K562 (cell line): Measurements from ENCODE around the gene KPNA3.

Experiments used
- ARID2 ChIP-seq: fragments of 450-650 bp; IDR thresholded peaks from 2 replicates; pipeline ENCODE4 v1.6.1; 2017; ENCODE audit warnings: antibody characterized with exemption, mild to moderate bottlenecking
- CAMTA2 ChIP-seq: fragments of 250-450 bp; sonication (Bioruptor Pico); conservative IDR thresholded peaks from 2 replicates; pipeline ENCODE4 v1.5.1; 2022
- CTCF ChIP-seq, 3 experiments: IDR thresholded peaks in 2 of 3; conservative IDR thresholded peaks in 1 of 3; 2 replicates each; pipeline ENCODE4 v1.5.1; 2011 to 2012; ENCODE audit warnings: low read length in 3 of 3, mild to moderate bottlenecking in 3 of 3, control low read depth in 2 of 3, improper control_type of control experiment in 1 of 3, inconsistent platforms in 1 of 3, low read depth in 1 of 3, mixed read lengths in 1 of 3, moderate library complexity in 1 of 3; ENCODE audit not compliant: insufficient read depth in 2 of 3
- HMG20B ChIP-seq: fragments of 250-450 bp; sonication (Bioruptor Pico); IDR thresholded peaks from 2 replicates; pipeline ENCODE4 v1.5.0; 2021; ENCODE audit warnings: mild to moderate bottlenecking
- NCOA2 ChIP-seq, 2 experiments: fragments of 450-650 bp; IDR thresholded peaks; 2 replicates each; pipeline ENCODE4 v1.6.1; 2018; ENCODE audit warnings: mild to moderate bottlenecking in 2 of 2, moderate library complexity in 1 of 2; ENCODE audit not compliant: partially characterized antibody in 2 of 2
- POLR2AphosphoS5 ChIP-seq: IDR thresholded peaks from 2 replicates; pipeline ENCODE4 v1.6.1; 2011; ENCODE audit warnings: mild to moderate bottlenecking, low read depth, low read length, moderate library complexity; ENCODE audit not compliant: control insufficient read depth, insufficient read depth
- REST ChIP-seq, 2 experiments: fragments of 450-650 bp; formaldehyde crosslinking in 1 of 2; IDR thresholded peaks; 2 replicates each; pipeline versions ENCODE4 v1.4.0 to v1.6.1; 2014 to 2020; ENCODE audit warnings: mild to moderate bottlenecking in 2 of 2, borderline replicate concordance in 1 of 2, low read depth in 1 of 2
- TFAM ChIP-seq: fragments of 250-450 bp; sonication (Bioruptor Pico); conservative IDR thresholded peaks from 2 replicates; pipeline ENCODE4 v1.5.0; 2021; ENCODE audit warnings: mild to moderate bottlenecking, moderate library complexity
- ZNF324 ChIP-seq: fragments of 250-450 bp; sonication (Bioruptor Pico); IDR thresholded peaks from 2 replicates; pipeline ENCODE4 v1.4.0; 2020; ENCODE audit warnings: mild to moderate bottlenecking
- ZNF449 ChIP-seq: fragments of 250-450 bp; sonication (Bioruptor Pico); IDR thresholded peaks from 2 replicates; pipeline ENCODE4 v1.8.0; 2022; ENCODE audit warnings: moderate library complexity, mild to moderate bottlenecking, inconsistent platforms

GRCh38 chr13:49759503-49759902, 33.0 kb downstream of the KPNA3 start:
- TF ChIP-seq CTCF (IDR thresholded peaks at IDR 0.05 in 2 of 3, conservative IDR thresholded peaks at IDR 0.05 in 1 of 3; ENCODE audit: insufficient read depth in 2 of 3, low read depth in 1 of 3, low read length in 3 of 3) (no peak), ARID2 (no peak), NCOA2 (IDR thresholded peaks at IDR 0.05; ENCODE audit: partially characterized antibody in 2 of 2) (no peak), REST (IDR thresholded peaks at IDR 0.05; ENCODE audit: borderline replicate concordance) (no peak), REST (CRISPR knock-in tag; IDR thresholded peaks at IDR 0.05; ENCODE audit: low read depth) (no peak), CAMTA2 (CRISPR knock-in tag) (no peak), ZNF449 (no peak), ZNF324 (CRISPR knock-in tag) (no peak), HMG20B (CRISPR knock-in tag) (no peak), TFAM (CRISPR knock-in tag) (no peak), POLR2AphosphoS5 (no peak)
